HG03439 (cell line): ENCODE measurements around the gene ANO4.

ENCODE experiments used
- ATAC-seq: cut with Tn5 transposase; IDR thresholded peaks from one replicate; pipeline ENCODE4 v1.9.1; 2021; ENCODE audit warnings: mild to moderate bottlenecking, moderate library complexity; ENCODE audit not compliant: unreplicated experiment

The ANO4 gene

DNA sequence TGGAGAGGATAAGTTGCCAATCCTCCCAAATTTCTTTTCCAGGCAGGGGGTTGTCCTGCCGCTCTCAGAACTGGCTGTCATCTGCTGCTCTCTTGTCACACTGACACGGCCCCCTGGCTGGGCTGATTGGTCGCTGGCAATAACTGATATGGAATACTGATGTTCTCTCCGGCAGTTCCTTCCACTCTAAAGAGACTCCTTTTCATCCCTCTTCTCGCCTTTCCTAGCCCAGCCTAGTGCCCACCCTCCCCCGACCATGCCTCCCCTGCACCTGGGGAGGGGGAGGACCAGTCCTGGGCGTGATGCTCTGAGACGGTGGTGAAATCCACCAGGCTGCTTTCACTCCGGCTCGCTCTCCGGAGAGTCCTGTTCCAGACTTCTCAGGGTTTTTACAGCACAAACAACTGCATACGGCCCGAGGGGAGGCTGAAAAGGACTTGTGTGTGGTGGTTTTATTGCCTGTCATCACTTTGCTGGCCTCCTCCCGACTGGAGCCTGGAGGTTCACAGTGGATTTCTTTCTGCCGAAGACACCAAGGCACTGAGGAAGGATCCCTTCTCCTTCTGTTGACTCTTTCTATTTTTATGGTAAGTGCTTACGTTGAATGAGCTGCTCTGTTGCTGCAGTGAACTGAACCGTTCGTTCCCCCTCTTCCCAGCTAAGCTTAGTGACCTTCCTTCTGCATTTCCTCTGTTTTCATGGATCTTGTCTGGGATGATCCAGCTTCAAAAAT is at the start of gene ANO4:
TSS of gene ANO4 (plus strand) at position 336 of the 733 bp plus-strand sequence. CDS start 107,010 bp downstream, outside the sequence.
- ATAC-seq, result no peak

DNA sequence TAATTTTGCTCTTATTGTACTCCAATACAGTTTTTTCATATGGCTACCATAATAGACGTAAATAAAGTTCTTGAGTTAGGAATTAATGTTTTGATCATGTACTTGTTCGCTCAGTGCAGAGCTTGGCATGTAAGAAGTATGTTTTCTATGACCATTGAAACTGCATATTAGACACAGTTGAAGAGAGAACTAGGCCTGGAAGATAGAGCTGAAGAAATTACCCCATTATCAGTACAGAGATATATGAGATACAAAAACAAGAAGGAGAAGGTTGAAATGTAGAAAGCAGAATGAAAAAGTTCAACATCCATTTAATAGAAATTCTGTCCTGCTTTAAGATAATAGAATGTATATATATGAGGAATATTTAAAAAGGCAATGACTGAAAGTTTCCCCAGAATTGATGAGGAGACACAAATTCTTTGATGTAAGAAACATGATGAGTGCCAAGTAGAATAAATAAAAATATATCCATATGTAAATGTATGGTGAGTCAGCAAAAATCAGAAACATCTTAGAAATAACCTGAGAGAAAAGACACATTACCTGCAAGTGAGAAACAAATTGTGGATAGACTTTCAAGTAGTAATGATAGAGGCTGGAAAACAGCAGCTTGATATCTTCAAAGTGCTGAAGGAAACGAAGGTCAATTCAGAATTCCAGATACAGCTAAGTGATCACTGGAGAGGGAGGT is 49.1 kb upstream of the ANO4 start:
- ATAC-seq, result no peak

DNA sequence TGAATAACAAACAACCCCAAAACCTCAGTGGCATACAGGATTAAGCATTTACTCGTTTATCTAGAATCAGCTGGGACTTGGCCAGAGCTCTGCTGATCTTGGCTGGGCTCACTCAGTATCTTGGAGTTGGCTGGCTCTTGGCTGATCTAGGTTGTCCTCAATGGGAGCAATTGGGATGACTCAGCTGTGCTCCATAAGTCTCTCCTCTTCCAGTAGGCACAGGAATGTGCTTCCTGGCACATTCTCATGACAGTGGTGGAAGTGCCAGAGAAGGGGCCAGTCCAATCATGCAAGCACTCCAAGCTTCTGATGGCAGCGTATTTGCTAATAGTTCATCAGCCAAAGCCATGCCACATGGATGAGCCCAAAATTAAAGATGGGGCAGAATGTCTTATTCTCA is 41.7 kb upstream of the ANO4 start:
- no peak for ATAC-seq

DNA sequence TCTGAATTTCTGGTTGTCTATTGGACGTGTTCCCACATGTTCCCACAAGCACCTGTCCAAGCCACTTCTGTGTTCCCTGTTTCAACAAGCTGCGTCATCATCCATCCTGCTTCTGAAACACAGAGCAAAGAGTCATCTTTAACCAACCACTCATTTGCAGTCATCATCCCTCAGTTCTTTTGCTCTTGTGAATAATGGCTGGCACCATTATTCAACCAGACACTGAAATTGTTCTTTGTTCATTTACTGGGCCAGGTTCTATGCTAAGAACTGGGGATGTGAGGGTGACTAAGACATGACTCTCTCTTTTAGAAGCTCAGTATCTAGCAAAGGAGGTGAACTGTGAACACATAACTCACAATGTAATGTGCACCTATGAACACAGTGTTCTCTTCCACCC is 40.7 kb upstream of the ANO4 start:
- ATAC-seq, result no peak

DNA sequence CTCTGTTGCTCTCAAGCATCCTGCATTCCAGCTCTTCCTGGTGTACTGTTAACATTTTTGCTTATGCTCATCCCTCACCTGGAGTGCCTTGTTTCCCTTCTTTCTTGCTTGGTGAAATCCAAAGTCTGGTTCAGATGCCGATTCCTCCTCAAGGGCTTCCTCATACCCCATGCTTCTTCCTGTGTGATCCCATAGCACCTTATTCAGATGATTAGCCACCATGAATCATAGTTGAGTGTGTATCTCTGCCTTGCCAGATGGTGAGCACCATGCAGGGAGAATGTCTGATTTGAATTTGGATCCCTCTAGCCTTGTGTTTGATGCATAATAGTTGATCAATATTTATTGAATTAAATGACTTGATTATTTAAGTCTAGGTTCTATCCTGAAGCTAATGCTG is 39.4 kb upstream of the ANO4 start:
- no peak for ATAC-seq

DNA sequence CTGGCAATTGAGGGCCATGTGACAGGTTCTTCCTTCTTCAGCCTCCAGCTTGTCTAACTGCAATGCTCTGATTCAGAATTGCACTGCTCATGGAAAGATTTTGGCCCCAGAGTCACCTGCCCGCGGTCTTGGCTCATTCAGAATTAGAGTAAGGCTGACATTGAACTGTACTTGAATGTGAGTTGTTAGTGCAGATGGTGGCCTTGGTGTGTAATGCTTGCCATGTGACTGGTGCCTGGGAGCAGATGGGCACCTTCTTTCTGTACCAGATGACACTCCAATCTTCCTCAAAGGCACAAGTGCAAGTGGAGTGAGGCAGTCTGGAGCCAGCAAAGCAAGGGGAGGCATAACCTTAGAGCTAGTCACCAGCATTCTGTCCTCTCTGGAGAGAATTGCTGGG is 36.5 kb upstream of the ANO4 start:
- ATAC-seq, result no peak

DNA sequence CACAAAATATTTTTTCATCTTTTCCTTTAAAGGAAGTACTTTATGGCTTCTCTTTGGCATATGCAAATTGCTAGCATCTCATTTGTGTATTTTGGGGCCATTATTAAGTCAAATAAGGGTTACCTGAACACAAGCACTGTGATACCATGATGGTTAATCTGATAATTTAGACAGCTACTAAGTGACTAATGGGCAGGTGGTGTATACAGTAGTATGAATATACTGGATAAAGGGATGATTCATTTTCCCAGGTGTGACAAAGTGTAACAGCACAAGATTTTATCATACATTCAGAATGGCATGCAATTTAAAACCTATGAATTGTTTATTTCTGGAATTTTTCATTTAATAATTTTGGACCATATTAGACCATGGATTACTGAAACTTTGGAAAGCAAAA is 27.2 kb upstream of the ANO4 start:
- ATAC-seq, result no peak

DNA sequence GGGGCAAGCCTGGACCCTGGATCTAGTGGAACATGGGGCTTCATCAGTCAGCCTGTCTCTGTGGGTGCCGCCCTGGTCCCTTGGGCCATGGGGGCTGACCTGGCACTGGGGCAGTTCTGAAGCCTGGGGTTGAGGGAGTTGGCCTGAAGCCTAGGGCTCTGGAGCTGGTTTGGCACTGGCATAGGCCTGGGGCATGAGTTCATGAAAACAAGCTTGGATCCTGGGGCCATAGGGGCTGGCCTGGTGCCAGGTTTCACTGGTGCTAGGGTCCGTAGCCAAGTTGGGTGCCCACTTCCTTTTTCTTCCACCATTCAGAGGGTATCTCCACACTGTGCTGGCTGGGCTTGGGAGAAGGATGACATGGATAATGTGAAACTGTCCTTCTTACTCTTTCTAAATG is 26.6 kb upstream of the ANO4 start:
- ATAC-seq, result no peak

DNA sequence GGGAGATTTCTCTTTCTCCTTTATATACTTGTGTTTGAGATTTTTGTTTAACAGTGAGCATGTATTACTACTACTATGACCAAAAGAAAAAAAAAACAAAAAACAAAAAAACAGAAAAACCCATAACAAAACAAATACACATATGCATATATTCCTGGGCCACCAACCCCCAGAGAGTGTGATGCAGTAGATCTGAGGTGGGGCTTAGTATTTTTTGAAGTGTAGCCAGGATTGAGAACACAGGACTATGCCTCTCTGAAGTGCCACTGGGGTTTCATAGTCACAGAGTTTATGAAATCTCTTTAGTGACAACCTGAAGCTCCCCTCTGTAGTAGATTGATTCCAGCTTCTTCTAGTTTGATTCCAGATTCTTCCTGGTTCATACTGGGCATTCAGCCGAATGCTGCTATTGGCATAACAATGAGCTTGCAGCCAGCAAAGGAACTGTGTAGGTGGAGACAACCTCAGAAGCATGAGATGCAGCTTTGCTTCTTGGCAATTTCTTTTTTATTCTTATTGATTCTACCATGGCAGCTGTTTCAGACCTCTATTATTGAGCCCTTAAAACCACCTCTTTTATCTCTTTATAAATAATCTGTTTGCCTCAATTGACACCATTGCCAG is 15.5 kb upstream of the ANO4 start:
- ATAC-seq, result no peak

DNA sequence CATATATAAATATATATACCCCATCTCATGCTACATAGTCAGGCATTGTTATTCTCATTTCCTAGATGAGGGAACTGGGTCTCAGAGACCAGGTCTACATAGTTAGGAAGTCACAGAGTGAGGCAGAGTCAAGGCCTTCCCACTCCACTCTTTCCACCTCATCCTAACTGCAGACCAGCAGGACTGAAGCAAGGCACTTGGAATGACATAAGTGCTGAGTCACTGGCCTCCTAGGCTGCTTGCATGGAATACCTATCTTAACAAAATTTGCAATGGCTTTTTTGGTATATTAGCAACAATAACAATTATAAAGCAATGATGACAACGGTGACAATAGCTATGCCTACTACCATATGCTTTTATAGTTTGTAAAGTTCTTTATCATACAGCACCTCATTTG is 5.4 kb upstream of the ANO4 start:
- ATAC-seq, result no peak

DNA sequence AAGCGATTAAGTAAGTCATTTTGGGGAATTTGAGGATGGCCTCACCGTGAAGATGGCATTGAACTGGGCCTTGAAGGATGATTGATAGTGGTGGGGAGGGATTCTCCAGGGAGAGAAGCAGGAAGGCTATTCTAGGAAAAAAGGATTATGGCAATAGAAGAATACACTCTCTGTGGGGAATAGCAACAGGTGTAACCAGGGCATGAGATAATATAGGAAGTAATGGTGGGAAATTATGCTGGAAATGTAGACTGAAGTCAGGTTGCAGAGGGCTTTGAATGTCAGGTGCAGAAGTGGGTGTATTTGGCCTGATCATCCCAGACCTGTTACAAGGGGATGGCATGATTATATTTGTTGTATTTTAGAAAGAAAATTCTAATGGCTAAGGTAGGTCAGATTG is 4.6 kb upstream of the ANO4 start:
- no peak for ATAC-seq

DNA sequence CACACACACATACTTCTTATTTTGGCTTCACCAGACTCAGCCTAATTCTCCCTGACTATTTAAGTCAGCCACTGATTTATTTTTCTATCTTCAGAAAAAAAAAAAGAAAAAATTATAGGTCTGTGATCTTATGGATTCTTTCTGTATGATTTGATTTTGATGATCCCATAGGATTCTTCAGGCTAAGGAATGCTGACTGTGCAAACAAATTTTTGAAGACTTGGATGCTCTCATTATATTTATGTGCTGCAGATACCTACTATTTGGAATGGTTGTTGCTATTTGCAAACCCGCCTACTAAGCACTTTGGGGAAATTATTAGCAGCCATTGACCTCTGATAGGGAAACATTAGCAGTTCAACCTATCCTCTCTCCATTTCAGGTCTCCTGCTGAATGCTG is 4.0 kb upstream of the ANO4 start:
- ATAC-seq, result no peak

DNA sequence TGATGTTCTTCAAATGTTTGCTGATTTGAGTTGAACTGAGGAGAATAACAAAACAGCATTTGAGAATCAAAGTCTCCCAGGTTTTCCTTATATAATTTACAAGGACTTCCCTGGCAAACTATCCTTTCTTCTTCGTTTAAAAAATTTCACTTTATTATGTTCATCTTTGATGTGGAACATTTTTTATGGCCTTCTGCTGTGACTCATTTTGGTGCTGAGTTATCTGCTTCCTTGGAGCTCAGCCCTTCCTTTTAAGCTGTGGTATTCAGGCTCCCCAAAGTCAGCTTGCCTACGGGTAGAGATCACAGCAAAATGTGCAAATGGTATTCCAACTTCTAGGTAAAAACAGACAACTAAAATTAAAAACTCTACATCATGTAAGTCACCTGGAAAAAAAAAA is 1.4 kb upstream of the ANO4 start:
- ATAC-seq, result no peak

DNA sequence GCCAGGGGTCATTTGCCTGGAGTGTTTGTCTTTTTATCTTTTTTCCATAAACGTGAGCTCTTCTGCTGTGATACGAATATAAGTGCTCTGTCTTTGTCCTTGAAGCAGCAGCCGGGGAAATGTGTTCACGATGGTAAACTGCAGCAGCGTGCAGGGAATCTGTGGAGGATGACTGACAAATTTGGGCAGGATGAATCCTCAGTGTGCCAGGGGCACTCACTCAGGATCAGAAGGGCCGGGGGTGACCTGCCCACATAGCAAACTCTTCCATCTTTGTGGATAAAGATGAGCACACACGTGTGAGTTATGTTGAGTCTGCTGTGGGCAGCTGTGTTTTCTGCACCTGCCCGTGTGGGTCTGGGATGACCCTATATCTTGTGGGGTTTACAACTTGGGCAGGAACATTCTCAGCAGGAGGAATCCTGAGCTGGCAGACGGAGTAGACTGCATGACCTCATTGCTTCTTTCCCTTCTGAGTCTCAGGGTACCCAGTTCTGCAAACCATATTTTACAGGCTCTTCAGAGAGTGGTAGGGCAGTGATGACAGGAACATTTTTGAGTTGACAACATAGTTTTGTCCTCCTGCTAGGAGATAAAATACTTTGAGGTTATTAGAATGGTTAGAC is 711 bp downstream of the ANO4 start:
- ATAC-seq, result no peak

DNA sequence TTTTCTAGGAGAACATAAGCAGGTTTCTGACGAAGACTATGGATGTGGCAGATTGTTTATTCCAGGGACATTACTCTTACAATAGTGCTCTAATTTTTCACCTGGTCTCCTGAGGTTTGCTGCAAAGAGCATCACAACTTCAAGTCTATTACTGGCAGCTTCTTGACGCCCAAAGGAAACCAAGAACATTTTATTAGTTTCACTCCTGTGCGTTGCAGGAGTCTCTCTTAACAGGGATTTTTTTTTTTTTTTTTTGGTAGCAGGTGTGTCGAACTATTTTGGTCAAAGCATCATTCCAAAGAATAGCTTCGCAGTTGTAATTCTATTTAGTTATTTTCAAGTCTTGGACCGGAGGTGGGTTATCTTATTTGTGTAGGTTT is 1.2 kb downstream of the ANO4 start:
- no peak for ATAC-seq

DNA sequence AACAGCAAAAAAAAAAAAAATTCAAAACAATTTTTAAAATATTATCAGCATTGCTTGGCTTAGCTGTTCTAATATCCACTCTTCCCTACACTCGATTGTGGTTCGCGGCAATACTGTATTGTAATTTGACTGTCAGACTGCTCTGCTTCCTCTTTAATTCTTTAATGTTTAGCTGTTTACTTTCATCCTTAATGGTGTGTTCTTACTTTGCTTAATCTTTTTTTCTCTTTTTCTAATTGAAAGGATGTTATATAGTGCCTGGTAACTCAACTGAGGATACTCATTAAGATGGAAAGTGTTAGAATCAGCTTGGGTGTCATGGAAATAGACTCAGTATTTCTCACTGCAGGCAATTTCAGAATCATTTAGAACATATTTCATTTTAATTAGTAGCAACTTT is 2.0 kb downstream of the ANO4 start:
- ATAC-seq, result no peak

DNA sequence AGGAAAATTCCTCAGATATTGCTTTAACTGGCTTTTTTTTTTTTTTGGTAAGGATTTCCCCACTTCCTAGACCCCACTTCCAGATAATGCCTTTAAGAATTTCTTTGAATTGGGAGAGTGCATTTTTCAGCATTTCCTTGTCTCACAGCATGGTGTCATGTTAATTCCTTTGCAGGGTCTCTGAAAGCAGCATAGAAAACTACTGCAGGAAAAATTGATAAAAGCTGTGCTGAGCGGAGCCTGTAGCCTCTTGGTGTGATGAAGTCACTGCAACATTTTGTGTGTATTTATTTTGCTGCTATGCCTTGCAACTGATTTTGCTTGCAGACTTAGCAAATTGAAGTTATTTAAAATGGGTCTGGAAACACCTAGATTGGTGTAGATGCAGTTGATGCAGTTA is 2.7 kb downstream of the ANO4 start:
- no peak for ATAC-seq

DNA sequence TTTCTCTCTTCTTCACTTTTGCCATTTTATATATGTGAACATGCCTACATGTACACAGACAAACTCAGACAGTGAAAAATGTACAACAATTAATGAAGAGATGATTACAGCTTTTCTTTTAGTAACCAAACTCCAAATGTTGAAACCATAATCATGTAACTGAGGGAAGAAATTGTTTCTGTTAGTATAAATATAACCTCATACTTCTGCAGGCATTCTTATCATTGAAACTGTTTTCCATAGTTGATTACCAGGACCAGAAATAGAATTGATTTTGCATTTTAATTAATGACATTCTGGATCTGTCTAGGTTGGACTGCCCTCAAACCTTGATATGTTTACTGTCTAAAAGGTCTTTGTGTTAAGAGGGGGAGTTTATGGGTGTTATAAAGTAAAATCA is 3.2 kb downstream of the ANO4 start:
- ATAC-seq, result no peak

DNA sequence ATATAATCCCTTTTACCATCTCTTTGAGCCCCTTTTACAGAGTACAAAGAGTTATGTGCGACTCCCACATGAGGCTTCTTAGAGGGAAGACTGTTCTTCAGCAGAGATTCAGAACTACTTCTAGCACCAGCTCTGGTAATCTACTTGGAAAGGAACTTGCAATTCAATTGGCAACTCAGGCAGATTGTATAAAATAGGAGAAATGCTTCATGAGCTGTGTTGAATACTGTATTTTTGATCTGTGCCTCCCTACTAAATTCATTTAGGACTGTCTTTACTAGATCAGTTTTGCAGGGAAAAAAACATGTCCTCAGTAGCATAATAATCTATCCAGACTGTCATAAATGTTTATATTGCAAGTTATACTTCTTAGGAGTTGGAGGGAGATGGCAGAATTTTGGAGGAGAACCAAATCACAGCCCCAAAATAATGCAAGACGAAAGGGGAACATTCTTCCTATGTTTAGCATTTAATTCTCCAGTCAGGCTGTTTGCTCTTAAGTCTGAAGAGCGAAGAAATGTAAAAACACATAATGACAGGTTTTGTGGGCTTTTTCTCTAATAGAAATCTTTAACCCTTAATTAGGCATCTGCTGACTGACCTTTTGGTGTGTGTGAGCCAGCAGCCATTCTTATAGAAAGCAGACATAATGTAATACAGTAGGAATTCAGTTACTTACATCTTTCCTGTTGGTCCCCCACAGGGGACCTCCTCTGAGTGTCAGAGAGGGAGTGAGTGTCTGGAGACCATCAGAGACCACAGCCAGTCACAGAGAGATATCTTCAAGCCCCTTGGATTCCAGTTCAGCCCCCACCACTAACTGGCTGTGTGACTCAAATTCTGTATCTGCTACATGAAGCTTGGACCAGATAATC is 3.9 kb downstream of the ANO4 start:
- no peak for ATAC-seq

DNA sequence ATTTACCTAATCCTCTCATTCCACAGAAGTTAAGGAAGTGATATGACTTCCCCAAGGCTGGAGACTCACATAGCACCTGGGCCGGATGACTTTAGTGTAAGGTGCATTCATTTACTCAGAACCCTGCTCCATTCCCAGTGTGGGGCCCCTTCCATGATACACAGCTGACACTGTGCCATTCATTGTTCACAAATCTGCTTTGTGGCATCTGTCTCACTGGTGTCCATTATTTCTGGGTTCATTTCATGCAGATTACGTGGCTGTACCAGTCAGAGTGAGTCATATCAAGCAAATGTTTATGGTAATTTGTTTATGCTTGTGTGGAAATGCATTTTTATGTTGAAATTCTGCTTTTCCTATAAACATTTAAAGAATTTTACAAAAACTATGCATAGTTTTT is 5.2 kb downstream of the ANO4 start:
- no peak for ATAC-seq

DNA sequence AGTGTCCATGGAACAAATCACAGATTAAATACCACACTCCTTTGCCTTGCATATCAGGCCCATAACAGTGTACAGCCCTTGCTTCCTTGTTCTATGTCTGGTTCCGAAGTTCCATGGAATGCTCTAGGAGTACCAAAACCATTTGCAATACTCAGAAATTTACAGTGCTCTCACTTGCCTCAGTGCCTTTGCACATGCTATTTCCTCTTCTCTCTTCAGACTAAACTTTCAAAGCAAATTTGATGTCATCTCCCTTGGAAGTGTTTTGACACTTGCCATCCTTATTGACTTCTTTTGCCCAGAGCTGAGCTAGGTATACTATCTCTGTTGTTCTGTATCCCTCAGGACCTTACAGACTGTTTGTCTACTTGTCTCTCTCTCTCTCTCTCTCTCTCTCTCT is 6.1 kb downstream of the ANO4 start:
- no peak for ATAC-seq
